Nasal cavity respiratory epithelium epithelial cell of viscerocranial mucosa (primary cell): ENCODE results near the gene MRPL19. TPM values are rescaled to one million over a fixed set of nuclear protein-coding genes. Genes with fewer than 3 reads are reported as not detected.

Experiments used
- total RNA-seq: library from RNA; depleted of rRNA; stranded (reverse); fragments of >200 nt; gene quantifications from 2 replicates; pipeline ENCODE4 v1.2.3, GENCODE V29; 2014

Gene MRPL19
- total RNA-seq, result 37.9 and 66.6 TPM in 2 replicates

DNA sequence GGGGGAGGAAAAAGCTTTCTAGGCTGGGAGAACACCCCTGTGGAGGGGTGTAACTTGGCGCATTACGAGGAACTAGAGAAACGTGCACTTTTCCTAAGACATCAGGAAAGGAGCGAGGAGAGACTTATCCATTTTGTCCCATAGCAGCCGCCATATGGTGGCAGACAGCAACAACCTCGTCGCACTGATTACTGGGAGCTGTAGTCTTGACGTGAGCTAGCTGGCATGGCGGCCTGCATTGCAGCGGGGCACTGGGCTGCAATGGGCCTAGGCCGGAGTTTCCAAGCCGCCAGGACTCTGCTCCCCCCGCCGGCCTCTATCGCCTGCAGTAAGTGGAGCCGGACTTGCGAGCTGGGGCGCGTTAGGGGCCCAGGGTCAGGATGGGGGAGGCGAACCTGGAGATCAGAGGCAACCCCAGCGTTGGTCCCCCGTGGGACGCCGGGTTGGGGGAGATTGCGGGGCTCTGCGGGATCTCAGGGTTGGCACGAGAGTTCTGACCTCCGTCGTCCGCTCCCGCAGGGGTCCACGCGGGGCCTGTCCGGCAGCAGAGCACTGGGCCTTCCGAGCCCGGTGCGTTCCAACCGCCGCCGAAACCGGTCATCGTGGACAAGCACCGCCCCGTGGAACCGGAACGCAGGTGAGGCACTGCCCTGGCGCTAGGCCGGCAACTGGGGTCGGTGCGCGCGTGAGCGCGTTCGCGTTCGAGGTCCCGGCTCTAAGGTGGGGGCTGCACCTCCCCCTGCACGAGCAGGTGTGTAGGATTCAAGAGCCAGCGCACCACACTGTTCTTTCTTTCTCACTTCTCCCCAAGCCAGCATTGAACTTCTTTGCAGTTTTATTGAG lies at the start of gene MRPL19:
TSS of gene MRPL19 (plus strand) at position 201 of the 843 bp plus-strand sequence. CDS start at position 226, 25 bp downstream.

DNA sequence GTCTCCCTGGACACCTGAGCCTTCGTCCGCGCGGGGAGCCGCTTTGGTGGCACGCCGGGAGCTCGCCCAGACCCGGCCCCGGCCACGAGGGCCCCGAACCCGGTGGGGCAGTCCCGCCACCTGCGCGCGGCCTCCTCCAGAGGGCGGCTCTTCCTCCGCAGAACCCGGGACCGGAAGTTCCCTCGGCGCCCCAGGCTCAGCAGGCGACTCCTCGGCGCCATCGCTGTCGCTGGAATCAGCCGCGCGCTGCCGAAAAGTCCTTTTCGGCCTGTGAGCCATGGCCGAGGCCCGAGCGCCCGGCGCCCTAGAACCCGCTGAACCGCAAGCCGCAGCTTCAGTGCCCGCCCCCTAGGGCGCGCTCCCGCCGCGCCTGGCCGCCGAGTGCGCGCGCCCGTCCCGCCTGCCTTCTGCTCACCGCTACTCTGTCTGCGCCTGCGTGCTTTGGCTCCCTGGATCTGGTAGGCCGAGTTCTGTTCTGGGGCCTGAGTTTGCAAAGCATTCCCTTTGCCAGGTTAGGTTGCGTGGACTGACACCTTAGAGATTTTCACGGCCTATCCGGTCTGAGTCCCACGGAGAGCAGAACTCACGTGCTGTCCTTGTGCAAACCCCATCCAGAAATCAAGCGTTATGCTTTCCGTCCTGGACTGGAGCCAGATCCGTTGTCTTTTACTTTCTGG lies 64.1 kb downstream of the MRPL19 start, which contains the start of gene GCFC2:
TSS of gene GCFC2 (minus strand) at position 339 of the 677 bp plus-strand sequence. CDS start at position 279, 60 bp downstream.

Other genes with a start within 250 kb of the MRPL19 start
- gene EVA1A, start 85.8 kb upstream of the MRPL19 start, total RNA-seq, result 5.1 and 8.7 TPM in 2 replicates
- 13.7 and 15.2 TPM in 2 replicates for gene GCFC2, start 64.1 kb downstream of the MRPL19 start, total RNA-seq